KMS-11 (cell line): ENCODE measurements around the gene ADH6.

ENCODE experiments used
- H2AFZ ChIP-seq: fragments of 200-600 bp; sonication (generic); 2 replicates; pipeline ENCODE4 v1.6.1; 2016; ENCODE audit warnings: antibody characterized with exemption, mixed run types, low read depth
- H3K27ac ChIP-seq: fragments of 200-600 bp; sonication (generic); 2 replicates; pipeline ENCODE4 v1.6.1; 2016; ENCODE audit warnings: mild to moderate bottlenecking, mixed run types
- H3K27me3 ChIP-seq: fragments of 200-600 bp; sonication (generic); 2 replicates; pipeline ENCODE4 v1.6.1; 2017; ENCODE audit warnings: mild to moderate bottlenecking, low read depth, mixed run types, moderate library complexity; ENCODE audit not compliant: insufficient read depth
- H3K36me3 ChIP-seq: fragments of 200-600 bp; sonication (generic); 2 replicates; pipeline ENCODE4 v1.6.1; 2017; ENCODE audit warnings: mild to moderate bottlenecking, mixed run types; ENCODE audit not compliant: insufficient read depth
- H3K4me1 ChIP-seq: fragments of 200-600 bp; sonication (generic); 2 replicates; pipeline ENCODE4 v1.6.1; 2016; ENCODE audit warnings: mild to moderate bottlenecking, low read depth, mixed run types; ENCODE audit not compliant: poor library complexity, severe bottlenecking
- H3K4me2 ChIP-seq: fragments of 200-600 bp; sonication (generic); 2 replicates; pipeline ENCODE4 v1.7.0; 2016; ENCODE audit warnings: mild to moderate bottlenecking, mixed run types
- H3K4me3 ChIP-seq: fragments of 200-600 bp; sonication (generic); IDR thresholded peaks from 2 replicates; pipeline ENCODE4 v1.6.1; 2017; ENCODE audit warnings: low read depth, low read length, mixed read lengths; ENCODE audit not compliant: insufficient read depth
- H3K79me2 ChIP-seq: fragments of 200-600 bp; sonication (generic); 2 replicates; pipeline ENCODE4 v1.6.1; 2016; ENCODE audit warnings: low read depth, mixed run types; ENCODE audit not compliant: insufficient read depth
- H3K9ac ChIP-seq: fragments of 200-600 bp; sonication (generic); 2 replicates; pipeline ENCODE4 v1.6.1; 2016; ENCODE audit warnings: mild to moderate bottlenecking, mixed run types
- H4K20me1 ChIP-seq: fragments of 200-600 bp; sonication (generic); 2 replicates; pipeline ENCODE4 v1.6.1; 2016; ENCODE audit warnings: mild to moderate bottlenecking, mixed run types; ENCODE audit not compliant: insufficient read depth
- TF ChIP-seq, protein P1 (sequence below): fragments of 200-600 bp; sonication (generic); conservative IDR thresholded peaks from 2 replicates; pipeline ENCODE4 v1.6.1; 2017; ENCODE audit warnings: low read depth, mild to moderate bottlenecking, antibody characterized with exemption, low read length, moderate library complexity, mixed read lengths

Gene ADH6

DNA sequence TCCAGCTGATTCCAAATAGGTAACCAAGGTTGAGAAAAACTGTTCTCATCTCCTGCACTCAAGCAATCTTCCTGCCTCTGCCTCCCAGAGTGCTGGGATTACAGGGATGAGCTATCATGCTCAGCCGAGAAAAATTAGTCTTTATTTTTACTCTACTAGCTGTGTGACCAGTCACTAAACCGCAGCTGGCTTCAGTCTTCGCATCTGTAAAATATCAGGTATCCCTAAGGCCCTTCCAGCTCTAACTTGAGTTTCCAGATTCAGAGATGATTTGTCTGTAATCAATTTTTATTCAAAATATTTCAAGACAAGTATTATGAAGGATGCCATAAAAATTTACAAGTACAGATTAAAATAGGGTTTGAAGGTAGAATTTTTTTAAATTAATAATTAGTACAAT lies 3.5 kb downstream of the ADH6 start:
- no peaks in the 10 kb centered on the region for H3K36me3 ChIP-seq
- H3K4me3 ChIP-seq: no peak overlapping the region
- H3K4me1 ChIP-seq: peaks cover 6% of the 10 kb centered on the region
- H3K79me2 ChIP-seq: no peaks in the 10 kb centered on the region
- no peak overlapping the region for H2AFZ ChIP-seq
- H4K20me1 ChIP-seq: no peaks in the 10 kb centered on the region
- no peak overlapping the region for H3K4me2 ChIP-seq
- no peaks in the 10 kb centered on the region for H3K27me3 ChIP-seq
- no peak overlapping the region for H3K27ac ChIP-seq
- TF ChIP-seq, protein P1, sequence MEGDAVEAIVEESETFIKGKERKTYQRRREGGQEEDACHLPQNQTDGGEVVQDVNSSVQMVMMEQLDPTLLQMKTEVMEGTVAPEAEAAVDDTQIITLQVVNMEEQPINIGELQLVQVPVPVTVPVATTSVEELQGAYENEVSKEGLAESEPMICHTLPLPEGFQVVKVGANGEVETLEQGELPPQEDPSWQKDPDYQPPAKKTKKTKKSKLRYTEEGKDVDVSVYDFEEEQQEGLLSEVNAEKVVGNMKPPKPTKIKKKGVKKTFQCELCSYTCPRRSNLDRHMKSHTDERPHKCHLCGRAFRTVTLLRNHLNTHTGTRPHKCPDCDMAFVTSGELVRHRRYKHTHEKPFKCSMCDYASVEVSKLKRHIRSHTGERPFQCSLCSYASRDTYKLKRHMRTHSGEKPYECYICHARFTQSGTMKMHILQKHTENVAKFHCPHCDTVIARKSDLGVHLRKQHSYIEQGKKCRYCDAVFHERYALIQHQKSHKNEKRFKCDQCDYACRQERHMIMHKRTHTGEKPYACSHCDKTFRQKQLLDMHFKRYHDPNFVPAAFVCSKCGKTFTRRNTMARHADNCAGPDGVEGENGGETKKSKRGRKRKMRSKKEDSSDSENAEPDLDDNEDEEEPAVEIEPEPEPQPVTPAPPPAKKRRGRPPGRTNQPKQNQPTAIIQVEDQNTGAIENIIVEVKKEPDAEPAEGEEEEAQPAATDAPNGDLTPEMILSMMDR: no peak
- H3K9ac ChIP-seq: no peak overlapping the region

DNA sequence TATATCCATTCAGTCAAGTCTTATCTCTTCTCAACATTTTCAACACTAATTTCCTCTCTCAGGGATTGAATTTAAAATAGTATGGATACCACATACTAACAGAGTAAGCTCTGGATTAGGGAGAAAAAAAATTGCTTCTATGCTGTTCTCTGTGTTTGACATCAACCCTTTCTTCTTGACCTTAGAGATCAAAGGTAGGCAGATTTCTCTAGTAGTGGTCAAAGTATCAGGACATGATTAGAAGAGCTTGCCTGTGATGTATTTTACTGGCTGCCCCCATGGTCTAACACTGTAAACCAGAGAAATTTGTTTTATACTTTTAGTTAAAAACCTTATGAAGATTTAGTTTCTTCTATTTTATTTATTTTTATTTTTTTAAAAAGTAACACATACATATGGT lies 8.3 kb downstream of the ADH6 start:
- H3K27ac ChIP-seq: no peak overlapping the region
- H3K4me2 ChIP-seq: no peak overlapping the region
- TF ChIP-seq, protein P1: no peak
- no peak overlapping the region for H3K9ac ChIP-seq
- H2AFZ ChIP-seq: no peak overlapping the region
- H3K79me2 ChIP-seq: no peaks in the 10 kb centered on the region
- H3K27me3 ChIP-seq: no peaks in the 10 kb centered on the region
- no peaks in the 10 kb centered on the region for H3K36me3 ChIP-seq
- H4K20me1 ChIP-seq: no peaks in the 10 kb centered on the region
- no peak overlapping the region for H3K4me3 ChIP-seq
- no peaks in the 10 kb centered on the region for H3K4me1 ChIP-seq

DNA sequence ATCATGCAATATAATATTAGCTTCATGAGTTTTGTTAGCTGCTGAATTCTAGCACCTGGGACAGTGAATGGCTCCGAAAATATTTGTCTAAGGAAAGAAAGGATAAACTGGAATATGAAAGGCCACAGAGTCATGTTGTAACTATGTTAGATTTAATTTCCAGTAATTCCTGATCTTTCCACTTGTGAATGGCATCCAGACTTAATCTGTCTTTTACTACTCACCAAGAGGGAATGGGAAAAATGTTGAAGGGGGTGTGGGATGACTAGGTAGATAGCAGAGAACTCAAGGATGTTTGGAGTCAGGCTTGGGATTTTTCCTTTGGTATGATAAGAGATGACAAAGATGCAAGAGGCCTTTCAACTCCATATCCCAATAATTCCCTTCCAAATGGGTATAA lies 9.4 kb downstream of the ADH6 start:
- Histone ChIP-seq H3K9ac (no peak overlapping the region), H3K4me3 (no peak overlapping the region), H4K20me1 (no peaks in the 10 kb centered on the region), H3K27me3 (no peaks in the 10 kb centered on the region), H2AFZ (no peak overlapping the region), H3K27ac (no peak overlapping the region), H3K36me3 (no peaks in the 10 kb centered on the region), H3K4me1 (no peaks in the 10 kb centered on the region), H3K4me2 (no peak overlapping the region), H3K79me2 (no peaks in the 10 kb centered on the region)
- TF ChIP-seq, protein P1: no peak

DNA sequence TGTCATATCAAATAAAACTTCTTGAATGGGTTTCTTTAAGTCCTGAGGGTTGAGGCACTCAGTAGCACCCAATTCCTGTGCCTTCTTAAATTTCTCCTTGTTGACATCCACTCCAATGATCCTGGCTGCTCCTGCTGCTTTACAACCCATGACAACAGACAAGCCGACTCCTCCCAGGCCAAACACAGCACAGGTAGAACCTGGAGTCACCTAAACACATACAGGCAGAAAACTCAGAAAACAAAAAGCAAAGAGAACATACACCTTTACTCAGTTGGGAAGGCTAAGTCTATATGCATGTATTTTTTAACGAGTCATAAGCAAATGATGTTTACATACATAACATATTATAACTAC lies 10.3 kb downstream of the ADH6 start:
- Histone ChIP-seq H3K79me2 (no peaks in the 10 kb centered on the region), H3K27ac (no peak overlapping the region), H2AFZ (no peak overlapping the region), H4K20me1 (no peaks in the 10 kb centered on the region), H3K9ac (no peak overlapping the region), H3K36me3 (no peaks in the 10 kb centered on the region), H3K4me3 (no peak overlapping the region), H3K4me1 (no peaks in the 10 kb centered on the region), H3K27me3 (no peaks in the 10 kb centered on the region), H3K4me2 (no peak overlapping the region)
- TF ChIP-seq, protein P1: no peak
